DOHH2 (cell line): ENCODE results near the gene FGGY.

Experiments
- H3F3A ChIP-seq: fragments of 200-600 bp; sonication (generic), shearing (Covaris generic); 2 replicates; pipeline ENCODE4 v1.6.0; 2016; ENCODE audit warnings: antibody characterized with exemption, mild to moderate bottlenecking; ENCODE audit not compliant: control insufficient read depth, insufficient read depth
- H3K27ac ChIP-seq: fragments of 200-600 bp; sonication (generic); 2 replicates; pipeline ENCODE4 v1.5.1; 2014; ENCODE audit warnings: low read depth, mild to moderate bottlenecking, low read length, moderate library complexity
- H3K27me3 ChIP-seq: fragments of 200-600 bp; sonication (generic); 2 replicates; pipeline ENCODE4 v1.6.1; 2014; ENCODE audit warnings: mild to moderate bottlenecking, low read length, mixed read lengths; ENCODE audit not compliant: control insufficient read depth
- H3K36me3 ChIP-seq: fragments of 200-600 bp; sonication (generic); 2 replicates; pipeline ENCODE4 v1.6.1; 2014; ENCODE audit warnings: mild to moderate bottlenecking, low read length, moderate library complexity, mixed read lengths; ENCODE audit not compliant: control insufficient read depth
- H3K4me1 ChIP-seq: fragments of 200-600 bp; sonication (generic); 2 replicates; pipeline ENCODE4 v1.6.1; 2014; ENCODE audit warnings: mild to moderate bottlenecking, low read length, mixed read lengths; ENCODE audit not compliant: control insufficient read depth
- H3K4me2 ChIP-seq: fragments of 200-600 bp; sonication (generic); 2 replicates; pipeline ENCODE4 v1.6.0; 2014; ENCODE audit warnings: mild to moderate bottlenecking, low read length, moderate library complexity
- H3K4me3 ChIP-seq: fragments of 200-600 bp; sonication (generic); 2 replicates; pipeline ENCODE4 v1.5.1; 2014; ENCODE audit warnings: mild to moderate bottlenecking, low read length, mixed read lengths
- H3K79me2 ChIP-seq: fragments of 200-600 bp; sonication (generic); 2 replicates; pipeline ENCODE4 v1.6.1; 2014; ENCODE audit warnings: mild to moderate bottlenecking, low read length, mixed read lengths; ENCODE audit not compliant: control insufficient read depth
- H3K9me2 ChIP-seq: fragments of 200-600 bp; sonication (generic); replicated peaks from 2 replicates; pipeline ENCODE4 v1.6.1; 2014; ENCODE audit warnings: mild to moderate bottlenecking, low read length, mixed read lengths; ENCODE audit not compliant: control insufficient read depth
- H3K9me3 ChIP-seq: fragments of 200-600 bp; sonication (generic); 2 replicates; pipeline ENCODE4 v1.6.1; 2014; ENCODE audit warnings: antibody characterized with exemption, low read length, mixed read lengths; ENCODE audit not compliant: control insufficient read depth, insufficient read depth
- H4K20me1 ChIP-seq: fragments of 200-600 bp; sonication (generic); 2 replicates; pipeline ENCODE4 v1.6.0; 2014; ENCODE audit warnings: low read depth, mild to moderate bottlenecking, antibody characterized with exemption, low read length, moderate library complexity; ENCODE audit not compliant: control insufficient read depth, insufficient read depth
- EZH2phosphoT487 ChIP-seq: fragments of 200-600 bp; sonication (generic); IDR thresholded peaks from 2 replicates; pipeline ENCODE4 v1.6.1; 2017; ENCODE audit warnings: borderline replicate concordance, mild to moderate bottlenecking, antibody characterized with exemption, low read length, moderate library complexity, mixed read lengths
- TF ChIP-seq, protein P1 (sequence below): fragments of 200-600 bp; sonication (generic); IDR thresholded peaks from one replicate; pipeline ENCODE4 v1.5.1; 2014; ENCODE audit warnings: antibody characterized with exemption, mild to moderate bottlenecking, low read depth, low read length; ENCODE audit not compliant: poor library complexity, severe bottlenecking

Gene FGGY

DNA sequence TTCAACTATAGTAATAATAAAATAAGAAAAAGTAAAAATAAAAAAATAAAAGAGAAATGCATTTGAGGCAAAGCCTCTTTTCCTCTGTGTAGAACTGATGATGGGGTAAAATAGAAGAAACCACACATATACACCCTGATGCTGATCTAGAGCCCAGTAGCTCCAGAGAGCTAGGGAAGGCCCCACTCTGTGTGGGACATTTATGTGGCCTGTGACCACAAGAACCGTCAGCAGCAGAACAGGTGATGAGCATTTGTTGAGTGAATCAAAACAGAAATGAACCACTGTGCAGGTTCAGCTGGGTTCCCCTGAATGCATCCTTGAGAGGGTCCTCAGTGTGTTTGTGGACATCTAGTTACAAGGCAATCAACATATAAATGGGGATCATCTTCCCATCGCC, 296.0 kb downstream of the FGGY start:
- no peaks in the 10 kb centered on the region for H3K79me2 ChIP-seq
- no peaks in the 10 kb centered on the region for H4K20me1 ChIP-seq
- no peak overlapping the region for H3K4me3 ChIP-seq
- no peak overlapping the region for H3K27ac ChIP-seq
- no peaks in the 10 kb centered on the region for H3K9me2 ChIP-seq
- TF ChIP-seq EZH2phosphoT487: no peak
- TF ChIP-seq, protein P1, sequence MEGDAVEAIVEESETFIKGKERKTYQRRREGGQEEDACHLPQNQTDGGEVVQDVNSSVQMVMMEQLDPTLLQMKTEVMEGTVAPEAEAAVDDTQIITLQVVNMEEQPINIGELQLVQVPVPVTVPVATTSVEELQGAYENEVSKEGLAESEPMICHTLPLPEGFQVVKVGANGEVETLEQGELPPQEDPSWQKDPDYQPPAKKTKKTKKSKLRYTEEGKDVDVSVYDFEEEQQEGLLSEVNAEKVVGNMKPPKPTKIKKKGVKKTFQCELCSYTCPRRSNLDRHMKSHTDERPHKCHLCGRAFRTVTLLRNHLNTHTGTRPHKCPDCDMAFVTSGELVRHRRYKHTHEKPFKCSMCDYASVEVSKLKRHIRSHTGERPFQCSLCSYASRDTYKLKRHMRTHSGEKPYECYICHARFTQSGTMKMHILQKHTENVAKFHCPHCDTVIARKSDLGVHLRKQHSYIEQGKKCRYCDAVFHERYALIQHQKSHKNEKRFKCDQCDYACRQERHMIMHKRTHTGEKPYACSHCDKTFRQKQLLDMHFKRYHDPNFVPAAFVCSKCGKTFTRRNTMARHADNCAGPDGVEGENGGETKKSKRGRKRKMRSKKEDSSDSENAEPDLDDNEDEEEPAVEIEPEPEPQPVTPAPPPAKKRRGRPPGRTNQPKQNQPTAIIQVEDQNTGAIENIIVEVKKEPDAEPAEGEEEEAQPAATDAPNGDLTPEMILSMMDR: no peak
- no peaks in the 10 kb centered on the region for H3K9me3 ChIP-seq
- H3F3A ChIP-seq: no peaks in the 10 kb centered on the region
- no peaks in the 10 kb centered on the region for H3K36me3 ChIP-seq
- H3K27me3 ChIP-seq: no peaks in the 10 kb centered on the region
- H3K4me1 ChIP-seq: no peaks in the 10 kb centered on the region
- no peak overlapping the region for H3K4me2 ChIP-seq

DNA sequence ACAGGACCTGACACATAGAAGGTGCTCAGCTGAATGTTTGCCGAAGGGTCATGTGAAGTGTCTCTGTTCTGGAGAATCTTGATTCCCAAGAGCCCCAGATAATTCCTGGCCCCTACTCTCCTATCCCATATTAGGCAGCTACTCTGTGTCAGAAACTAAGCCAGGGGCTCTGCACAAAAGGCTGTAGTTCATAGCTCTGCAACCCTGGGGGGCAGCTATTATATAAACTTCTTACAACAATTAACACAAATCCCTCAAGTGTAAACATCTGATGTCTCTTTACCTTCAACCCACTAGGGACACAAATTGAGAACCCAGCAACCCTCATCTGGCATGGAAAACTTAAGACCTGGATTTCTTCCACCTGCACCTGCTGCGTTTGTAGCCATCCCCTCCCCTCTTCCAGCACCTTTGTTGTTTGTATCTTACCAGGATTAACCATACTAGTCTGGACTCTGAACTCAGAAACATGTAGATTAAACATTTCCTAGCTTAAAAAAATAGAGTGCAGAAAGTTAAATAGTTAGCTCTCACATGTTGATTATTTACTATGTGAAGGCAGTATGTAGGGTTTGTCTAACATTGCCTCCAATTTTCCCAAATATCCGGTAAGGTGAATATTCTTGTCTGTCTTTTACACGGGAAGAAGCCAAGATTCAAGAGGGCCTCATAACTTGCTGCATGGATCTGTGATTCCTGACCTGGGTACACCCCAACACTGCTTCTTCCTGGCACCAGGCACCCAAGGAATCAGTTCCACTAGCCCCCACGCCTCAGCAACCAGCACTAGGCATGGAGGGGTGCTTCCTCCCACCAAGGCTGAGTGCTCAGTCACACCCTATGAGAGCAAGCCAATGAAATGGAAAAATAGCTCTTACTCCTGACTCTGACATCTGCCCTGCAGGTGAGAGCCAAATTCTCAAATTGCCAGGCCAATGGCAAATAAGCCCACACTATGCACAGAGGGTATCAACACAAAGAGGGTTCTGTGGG, 297.2 kb downstream of the FGGY start:
- no peaks in the 10 kb centered on the region for H3K79me2 ChIP-seq
- no peaks in the 10 kb centered on the region for H3K36me3 ChIP-seq
- H3K4me2 ChIP-seq: no peak overlapping the region
- no peak overlapping the region for H3K27ac ChIP-seq
- H3K27me3 ChIP-seq: no peaks in the 10 kb centered on the region
- H3K9me2 ChIP-seq: no peaks in the 10 kb centered on the region
- H3K4me1 ChIP-seq: no peaks in the 10 kb centered on the region
- TF ChIP-seq EZH2phosphoT487: no peak
- TF ChIP-seq, protein P1: no peak
- H3K9me3 ChIP-seq: no peaks in the 10 kb centered on the region
- no peaks in the 10 kb centered on the region for H4K20me1 ChIP-seq
- no peaks in the 10 kb centered on the region for H3F3A ChIP-seq
- H3K4me3 ChIP-seq: no peak overlapping the region

- H3K4me1 ChIP-seq: no peaks in the 10 kb centered on the region
- no peaks in the 10 kb centered on the region for H3F3A ChIP-seq
- H3K27ac ChIP-seq: no peak overlapping the region
- no peak for TF ChIP-seq EZH2phosphoT487
- no peaks in the 10 kb centered on the region for H3K36me3 ChIP-seq
- H3K79me2 ChIP-seq: no peaks in the 10 kb centered on the region
- no peaks in the 10 kb centered on the region for H3K27me3 ChIP-seq
- no peaks in the 10 kb centered on the region for H3K9me2 ChIP-seq
- no peak overlapping the region for H3K4me3 ChIP-seq
- H3K4me2 ChIP-seq: no peak overlapping the region
- no peaks in the 10 kb centered on the region for H4K20me1 ChIP-seq
- H3K9me3 ChIP-seq: no peaks in the 10 kb centered on the region
Measured at GRCh38 chr1:59595774-59596173, 298.9 kb downstream of the FGGY start.

DNA sequence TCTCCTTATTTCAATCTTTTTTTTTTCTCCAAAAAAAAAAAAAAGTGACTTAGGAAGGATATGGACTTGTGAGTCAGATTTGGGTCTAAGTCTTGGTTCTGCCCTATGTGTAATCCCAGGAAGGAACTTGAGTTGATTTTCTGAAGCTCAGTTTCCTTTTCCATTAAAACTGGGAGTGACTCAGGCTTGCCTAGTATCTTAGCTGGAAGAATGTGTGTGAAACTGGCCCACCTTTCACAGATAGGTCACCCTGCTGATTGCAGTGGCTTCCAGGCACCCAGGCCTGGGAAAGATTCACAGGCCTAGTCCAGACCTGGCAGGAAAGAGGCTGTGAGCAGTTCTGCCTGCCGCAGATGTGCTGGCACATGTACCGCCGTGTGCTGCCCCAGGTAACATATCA, 299.5 kb downstream of the FGGY start:
- H3K9me3 ChIP-seq: no peaks in the 10 kb centered on the region
- no peak for TF ChIP-seq EZH2phosphoT487
- TF ChIP-seq, protein P1: no peak
- no peaks in the 10 kb centered on the region for H3K27me3 ChIP-seq
- H3K27ac ChIP-seq: no peak overlapping the region
- no peak overlapping the region for H3K4me2 ChIP-seq
- H3F3A ChIP-seq: no peaks in the 10 kb centered on the region
- H3K4me3 ChIP-seq: no peak overlapping the region
- no peaks in the 10 kb centered on the region for H3K4me1 ChIP-seq
- no peaks in the 10 kb centered on the region for H3K36me3 ChIP-seq
- no peaks in the 10 kb centered on the region for H3K79me2 ChIP-seq
- no peaks in the 10 kb centered on the region for H4K20me1 ChIP-seq
- H3K9me2 ChIP-seq: no peaks in the 10 kb centered on the region
